Hindlimb muscle (tissue), 1 donor: ENCODE measurements around the gene ASIP. TPM values are rescaled to one million over a fixed set of nuclear protein-coding genes. Genes with fewer than 3 reads are reported as not detected.
"Not testable (repeated sequence)": the region's sequence is repeated elsewhere in the genome, so short reads cannot be mapped to it uniquely, and the experiment has no call there.

Experiments used
- DNase-seq: peaks from one replicate; pipeline ENCODE4 v3.0.0-alpha.2; 2013
- polyA plus RNA-seq: library from polyadenylated mRNA; unstranded; fragments of 120-200 nt; gene quantifications from one replicate; pipeline ENCODE4 v1.2.1, GENCODE V29; 2013; ENCODE audit not compliant: insufficient read length

Gene ASIP, protein sequence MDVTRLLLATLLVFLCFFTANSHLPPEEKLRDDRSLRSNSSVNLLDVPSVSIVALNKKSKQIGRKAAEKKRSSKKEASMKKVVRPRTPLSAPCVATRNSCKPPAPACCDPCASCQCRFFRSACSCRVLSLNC
- polyA plus RNA-seq, result 0.68 TPM

DNA sequence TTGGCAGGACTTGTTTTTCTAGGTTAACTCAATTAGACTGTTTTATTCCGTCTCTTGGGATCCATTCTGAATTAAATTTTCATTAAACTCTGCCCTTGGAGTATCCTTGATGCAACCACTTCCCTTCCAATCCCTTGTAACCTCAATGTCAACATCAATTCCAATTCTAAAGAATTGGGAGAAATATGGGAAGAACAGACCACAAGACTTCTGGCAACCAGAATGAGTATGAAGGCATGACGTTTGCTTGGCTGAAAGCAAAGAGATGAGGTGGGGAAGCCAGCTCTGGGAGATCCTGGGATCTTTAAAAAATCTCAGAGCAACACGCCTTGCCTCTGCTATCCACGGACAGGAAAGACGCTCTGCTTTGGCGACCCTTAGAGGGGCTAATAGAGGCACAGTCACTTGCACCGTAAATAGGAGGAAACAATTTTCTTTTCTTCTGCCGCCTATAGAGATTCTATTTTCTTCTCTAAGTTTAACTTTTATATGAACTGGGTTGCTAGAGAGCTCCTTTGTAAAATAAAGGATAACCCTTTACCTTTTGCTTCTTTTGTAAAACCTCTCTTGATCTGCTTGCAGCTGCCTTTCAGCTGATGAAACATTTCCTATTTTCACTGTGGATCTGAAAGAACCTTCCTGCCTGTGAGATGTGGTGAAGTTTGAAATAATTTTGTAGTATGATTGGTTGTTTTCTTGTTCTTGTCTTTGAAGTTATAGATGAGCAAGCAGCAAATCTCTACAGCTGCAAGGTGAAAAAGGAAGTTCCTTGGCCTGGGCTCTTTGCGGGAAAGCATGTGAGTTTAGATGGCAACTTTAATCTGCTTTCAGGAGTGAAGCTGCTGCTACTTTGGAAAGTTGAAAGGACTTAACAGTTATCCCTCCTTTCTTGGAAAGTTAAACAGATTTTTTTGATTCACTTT is at the start of gene ASIP:
Gene ASIP (plus strand): TSS at position 731 of the 923 bp plus-strand sequence. CDS start 18,952 bp downstream, outside the sequence.
- DNase-seq, result no peak

DNA sequence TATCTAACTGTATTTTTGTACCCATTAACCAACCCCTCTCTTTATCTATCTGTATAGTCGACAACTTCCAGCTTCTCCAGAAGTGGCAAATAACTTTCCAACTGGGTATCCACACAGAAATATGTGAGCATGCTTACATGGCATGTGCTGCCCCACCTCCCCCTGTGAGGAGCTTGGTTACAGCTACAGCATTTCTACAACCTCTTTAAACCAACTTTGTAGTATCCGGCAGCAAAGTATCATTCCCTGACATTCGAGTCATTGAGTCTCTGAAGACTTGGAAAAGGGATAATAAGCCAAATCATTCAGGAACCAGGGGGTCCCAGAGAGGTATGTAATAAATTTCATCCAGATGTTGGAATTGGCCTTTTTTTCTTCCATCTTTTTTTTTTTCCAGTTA is 48.2 kb upstream of the ASIP start:
- no peak for DNase-seq

DNA sequence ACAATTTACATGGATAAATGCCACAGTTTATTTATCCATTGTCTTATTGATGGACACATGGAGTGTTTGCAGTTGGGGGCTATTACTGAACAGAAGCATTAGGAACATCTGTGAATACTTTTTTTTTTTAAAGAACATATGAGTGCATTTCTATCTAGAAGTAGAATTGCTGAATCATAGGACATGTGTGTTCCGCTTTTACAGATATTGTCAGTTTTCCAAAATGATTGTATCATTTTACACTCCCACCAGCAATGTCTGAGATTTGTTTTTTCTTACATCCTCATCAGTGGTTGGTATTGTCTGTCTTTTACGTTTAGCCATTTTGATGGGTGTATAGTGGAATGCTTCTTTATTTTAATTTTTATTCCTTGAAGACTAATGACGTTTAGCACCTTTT is 42.0 kb upstream of the ASIP start:
- DNase-seq, result no peak

DNA sequence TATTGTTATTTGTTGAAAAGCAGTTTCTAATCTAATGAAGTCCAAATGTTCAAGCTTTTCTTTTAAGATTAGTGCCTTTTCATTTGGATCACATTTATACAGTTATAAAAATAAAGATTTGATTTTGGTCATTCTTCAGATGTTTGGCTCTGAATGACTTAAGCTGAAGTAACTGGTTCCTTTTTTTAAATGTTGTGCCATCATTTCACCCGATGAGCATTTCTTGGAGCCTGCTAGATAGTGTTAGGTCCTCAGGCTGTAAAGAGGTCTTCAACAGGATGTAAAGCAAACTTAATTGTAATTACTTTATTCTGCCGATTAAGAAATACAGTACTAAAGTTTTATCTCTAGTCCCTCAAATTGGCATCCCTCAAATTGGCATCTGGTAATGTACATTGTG is 41.2 kb upstream of the ASIP start:
- no peak for DNase-seq

DNA sequence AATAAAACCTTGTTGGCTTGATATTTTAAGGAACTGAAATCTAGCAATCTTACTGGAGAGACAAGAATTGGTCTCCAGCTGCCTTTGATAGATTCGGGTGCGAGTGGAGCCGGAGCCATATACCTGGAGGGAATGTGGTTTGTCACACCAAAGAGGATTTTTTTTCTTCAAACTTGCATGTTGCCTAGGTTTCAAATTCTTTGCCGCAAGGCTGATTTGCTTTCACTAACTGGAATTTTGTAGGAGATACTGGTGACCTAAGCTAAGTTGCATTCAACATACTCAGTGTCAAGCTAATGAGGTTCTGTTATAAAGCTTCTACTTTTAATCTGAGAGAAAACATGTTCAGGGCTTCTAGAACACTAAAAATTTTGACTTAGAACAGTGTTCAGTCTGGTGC is 39.7 kb upstream of the ASIP start:
- DNase-seq, result no peak

DNA sequence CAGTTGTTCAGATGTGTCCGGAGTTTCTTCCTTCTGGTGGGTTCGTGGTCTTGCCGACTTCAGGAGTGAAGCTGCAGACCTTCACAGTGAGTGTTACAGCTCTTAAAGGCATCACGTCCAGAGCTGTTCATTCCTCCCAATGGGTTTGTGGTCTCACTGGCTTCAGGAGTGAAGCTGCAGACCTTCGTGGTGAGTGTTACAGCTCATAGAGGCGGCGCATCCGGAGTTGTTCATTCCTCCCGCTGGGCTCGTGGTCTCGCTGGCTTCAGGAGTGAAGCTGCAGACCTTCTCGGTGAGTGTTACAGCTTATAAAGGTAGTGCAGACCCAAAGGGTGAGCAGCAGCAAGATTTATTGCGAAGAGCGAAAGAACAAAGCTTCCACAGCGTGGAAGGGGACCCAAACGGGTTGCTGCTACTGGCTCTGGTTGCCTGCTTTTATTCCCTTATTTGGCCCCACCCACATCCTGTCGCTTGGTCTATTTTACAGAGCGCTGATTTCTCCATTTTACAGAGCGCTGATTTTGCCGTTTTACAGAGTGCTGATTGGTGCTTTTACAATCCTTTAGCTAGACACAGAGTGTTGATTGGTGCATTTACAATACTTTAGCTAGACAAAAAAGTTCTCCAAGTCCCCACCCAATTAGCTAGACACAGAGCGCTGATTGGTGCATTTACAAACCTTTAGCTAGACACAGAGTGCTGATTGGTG is 35.9 kb upstream of the ASIP start:
- not testable (repeated sequence) for DNase-seq

DNA sequence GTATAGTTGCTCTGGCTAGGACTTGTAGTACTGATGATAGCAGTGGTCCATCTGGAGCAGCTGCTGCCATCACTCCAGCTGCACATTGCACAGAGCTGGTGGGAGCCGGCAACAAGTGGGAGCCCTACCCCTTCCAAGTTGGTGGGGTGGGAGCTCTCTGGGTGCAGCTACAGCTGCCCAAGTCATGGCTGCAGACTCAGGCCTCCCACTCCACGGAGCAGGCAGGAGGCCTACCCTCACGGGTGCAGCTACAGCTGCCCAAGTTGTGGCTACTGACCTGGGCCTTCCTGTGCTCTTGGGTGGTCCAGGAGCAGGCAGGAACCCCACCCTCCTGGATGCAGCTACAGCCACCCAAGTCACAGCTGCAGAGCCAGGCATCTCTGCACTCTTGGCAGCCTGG is 32.1 kb upstream of the ASIP start:
- DNase-seq, result no peak

DNA sequence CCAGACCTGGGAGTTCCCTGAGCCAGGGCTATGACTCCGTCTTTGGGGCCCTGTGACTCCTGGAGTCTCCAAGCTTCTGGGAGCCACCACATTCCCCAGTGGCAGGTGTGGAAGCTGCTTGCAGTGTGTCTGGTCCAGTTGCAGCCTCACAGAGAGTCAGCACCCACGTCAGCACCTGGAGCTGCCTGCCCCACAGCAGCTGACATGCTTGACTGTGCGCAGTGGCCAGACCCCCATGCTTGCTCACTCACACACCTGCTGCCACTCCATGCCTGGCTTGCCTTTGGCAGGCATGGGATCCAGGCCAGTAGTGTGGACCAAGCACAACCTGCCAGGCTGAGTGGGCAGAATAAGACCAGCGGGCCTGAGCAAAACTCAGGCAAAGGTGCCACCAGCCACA is 31.0 kb upstream of the ASIP start:
- no peak for DNase-seq

DNA sequence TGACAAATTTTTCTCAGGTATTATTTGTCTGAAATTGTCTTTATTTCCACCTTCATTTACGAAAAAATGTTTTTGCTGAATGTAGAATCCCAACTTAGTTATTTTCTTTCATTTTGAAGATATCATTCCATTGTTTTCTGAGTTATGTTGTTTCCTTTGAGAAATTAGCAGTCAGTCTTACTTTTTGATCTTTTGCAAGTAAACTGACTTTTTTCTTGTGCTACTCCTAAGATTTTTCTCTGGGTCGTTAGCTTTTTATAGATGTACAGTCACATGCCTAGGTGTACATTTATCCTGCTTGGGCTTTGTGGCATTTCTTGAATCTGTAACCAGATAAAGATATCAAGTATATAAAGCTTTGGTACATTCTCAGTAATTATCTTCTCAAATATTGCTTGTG is 29.6 kb upstream of the ASIP start:
- no peak for DNase-seq

DNA sequence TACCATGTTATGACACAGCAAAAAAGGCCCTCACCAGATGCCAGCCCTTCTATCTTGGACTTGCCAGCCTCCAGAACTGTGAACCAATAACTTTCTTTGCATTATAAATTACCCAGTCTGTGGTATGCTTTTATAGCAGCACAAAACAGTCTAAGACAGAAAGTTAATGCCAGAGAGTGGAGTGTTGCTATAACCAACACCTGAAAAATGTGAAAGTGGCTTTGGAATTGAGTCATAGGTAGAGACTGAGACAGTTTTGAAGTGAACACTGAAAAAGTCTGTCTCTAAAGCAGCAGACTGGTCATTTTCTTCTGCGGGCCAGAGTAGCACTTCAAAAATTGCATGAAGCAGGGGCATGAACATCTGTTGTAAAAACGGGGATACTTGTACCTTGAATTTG is 28.0 kb upstream of the ASIP start:
- no peak for DNase-seq

DNA sequence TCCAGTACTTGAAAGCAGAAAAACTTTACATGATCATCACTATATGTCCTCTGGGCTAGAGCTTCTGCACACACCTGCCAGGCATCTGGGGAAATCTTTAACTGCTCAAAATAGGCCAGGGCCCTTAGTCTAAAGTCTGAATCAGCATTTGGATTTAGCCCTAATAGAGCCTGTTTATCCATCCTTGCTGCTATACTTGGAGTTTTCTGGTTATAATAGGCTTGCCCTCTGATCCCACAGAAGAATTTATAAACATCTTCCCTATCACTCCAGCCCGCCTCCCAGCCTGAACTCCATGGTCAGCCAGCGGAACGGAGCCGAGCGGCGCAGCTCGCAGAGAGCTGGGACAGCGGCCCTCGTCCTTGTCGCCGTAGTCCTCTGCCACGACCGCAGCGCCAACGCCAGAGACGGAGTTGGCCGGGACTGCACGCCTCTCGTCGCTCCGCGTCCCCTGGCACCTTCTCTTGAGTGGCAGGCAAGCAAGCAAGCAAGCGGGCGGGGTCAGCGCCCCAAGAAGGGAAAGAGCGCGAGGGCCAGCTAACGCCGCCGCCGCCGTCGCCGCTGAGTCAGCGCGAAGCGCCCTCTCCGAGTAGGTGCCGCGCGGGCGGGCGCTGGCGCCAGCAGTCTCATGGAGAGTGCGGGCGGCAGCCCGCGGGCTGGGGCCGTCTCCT is 25.4 kb upstream of the ASIP start:
- peak; percentile 67 for DNase-seq

DNA sequence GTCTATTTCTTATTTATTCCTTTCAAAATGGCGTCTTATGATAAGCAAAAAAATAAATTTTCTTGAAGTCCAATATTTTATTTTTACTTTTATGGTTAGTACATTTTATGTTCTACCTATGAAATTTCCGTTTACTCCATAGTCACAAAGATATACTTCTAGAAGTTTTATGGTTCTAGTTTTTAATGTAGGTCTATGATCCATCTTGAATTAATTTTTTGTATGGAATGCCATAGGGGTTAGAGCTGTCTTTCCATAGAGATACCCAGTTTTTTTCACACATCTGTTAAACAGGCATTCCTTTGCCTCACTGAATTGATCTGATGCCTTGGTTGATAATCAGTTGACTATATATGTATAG is 24.9 kb upstream of the ASIP start:
- no peak for DNase-seq

DNA sequence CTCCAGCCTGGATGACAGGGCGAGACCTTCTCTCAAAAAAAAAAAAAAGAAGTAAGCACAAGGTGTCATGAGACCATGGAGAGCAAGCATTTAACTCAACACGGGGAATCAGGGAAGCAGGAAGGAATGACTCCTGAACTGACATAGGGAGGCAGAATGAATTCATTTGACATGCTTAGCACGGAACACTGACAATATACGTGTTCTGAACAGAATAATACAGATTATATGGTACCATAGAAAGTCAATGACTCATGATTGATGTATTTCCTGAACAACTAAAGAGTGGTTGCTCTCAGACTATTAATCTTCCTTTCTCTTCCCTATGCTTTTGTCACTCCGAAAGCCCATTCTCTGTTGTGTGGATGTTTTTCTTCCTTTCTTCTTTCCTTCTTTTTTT is 20.7 kb upstream of the ASIP start:
- DNase-seq, result no peak

DNA sequence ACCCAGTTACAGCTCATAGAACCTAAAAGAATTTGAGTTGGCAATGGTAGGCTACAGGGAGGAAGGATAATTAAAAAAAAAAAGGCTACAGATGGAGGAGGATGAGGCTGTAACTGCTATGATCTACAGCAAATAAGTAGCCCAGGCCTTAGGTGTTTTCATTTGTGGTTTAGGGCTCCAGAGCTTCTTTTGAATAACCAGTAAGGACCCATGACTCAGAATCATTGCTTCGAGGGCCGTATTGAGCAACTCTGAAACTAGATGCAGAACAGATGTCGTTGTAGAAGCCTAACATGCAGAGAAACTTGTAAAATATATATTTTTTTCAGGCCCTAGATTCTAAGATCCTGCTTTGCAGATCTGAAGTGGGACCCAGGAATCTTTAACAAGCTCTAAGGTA is 19.0 kb upstream of the ASIP start:
- no peak for DNase-seq

DNA sequence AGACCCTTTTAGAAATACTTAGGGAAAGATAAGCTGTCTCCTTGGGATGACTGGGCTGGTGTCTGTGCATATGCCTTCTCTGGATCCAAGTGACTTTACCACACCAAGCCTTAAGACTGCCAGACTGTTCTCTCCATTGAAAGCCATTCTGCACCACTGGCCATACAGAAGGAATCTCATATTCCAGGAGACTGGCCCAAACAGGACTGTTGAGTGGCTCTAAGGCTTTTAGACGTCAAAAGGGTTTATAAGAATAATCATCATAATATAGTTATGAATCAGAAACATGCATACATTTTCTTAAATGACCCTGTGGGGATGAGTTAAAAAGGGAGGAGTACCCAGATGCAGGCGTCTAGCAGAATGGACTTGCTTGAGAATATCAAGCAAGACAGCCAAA is 17.0 kb upstream of the ASIP start:
- DNase-seq, result not testable (repeated sequence)

DNA sequence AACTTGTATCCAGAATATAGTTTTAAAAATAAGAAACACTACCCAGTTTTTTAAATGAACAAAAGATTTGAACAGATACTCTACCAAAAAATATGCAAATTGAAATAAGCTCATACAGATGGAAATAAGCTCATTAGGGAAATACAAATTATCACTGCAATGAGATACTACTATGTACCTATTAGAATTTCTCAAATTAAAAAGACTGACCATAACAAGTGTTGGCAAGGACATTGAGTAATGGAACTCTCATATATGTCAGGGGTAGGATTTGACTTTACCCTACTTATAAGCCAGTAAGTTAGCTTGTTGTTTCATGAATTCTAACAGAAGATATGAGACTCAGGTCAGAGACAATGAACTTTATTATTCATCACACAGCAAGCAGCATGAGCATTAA is 9.6 kb upstream of the ASIP start:
- no peak for DNase-seq

DNA sequence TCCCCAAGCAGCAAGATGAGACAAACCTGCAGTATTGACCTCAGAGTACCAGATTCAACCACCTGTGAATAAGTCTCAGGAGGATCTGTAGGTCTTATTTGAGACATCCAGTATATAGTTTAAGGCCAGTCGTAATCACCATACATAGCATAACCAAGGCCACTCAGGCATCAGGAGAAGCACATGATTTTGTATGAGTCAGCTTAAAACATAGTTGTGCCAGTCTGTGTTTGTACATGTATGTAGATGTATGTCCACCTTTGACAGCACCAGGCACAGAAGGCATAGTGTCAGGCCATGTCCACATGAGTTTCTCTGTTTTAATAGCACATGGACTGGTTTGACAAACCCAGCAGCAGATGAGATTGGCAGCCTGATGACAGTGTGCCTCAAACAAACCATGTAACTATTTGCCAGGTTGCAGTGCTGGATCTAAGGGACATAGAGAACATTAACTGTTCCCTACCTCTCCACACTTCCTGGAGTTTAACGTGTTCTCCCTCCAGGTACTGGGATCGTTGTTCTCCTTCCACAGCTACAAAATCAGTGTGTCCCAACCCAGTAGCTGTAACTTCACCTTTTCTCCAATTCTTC is 8.6 kb upstream of the ASIP start:
- no peak for DNase-seq

DNA sequence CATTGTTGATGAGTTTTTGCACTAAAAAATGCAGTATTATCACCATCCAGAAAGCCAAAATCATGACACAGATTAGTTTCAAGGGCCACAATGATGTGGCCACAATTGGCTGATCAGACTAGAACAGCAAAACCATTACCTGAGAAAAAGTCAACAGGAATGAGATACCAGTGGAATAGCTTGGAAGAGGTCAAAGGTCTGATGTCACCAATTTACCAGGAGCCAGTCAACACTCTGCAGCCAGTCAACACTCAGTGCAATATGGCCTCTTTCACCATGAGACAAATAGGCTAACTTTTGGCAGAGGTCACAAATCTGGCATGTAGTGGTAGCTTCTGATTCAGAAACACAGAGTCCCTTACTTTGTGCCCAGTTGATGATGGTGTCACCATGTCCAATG is 7.5 kb upstream of the ASIP start:
- no peak for DNase-seq

DNA sequence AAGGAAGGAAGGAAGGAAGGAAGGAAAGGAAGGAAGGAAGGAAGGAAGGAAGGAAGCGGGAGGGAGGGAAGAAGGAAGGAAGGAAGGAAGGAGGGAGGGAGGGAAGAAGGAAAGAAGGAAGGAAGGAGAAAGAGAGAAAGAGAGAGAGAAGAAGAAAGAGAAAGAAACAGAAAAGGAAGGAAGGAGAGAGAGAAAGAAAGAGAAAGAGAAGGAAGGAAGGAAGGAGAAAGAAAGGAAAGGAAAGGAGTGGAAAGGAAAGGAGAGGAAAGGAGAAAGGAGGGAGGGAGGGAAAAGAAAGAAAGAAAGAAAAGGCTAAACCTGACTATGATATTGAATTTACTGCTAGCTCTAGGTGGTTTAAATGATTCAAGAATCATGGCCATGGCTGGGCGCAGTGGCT is 5.3 kb upstream of the ASIP start:
- no peak for DNase-seq

DNA sequence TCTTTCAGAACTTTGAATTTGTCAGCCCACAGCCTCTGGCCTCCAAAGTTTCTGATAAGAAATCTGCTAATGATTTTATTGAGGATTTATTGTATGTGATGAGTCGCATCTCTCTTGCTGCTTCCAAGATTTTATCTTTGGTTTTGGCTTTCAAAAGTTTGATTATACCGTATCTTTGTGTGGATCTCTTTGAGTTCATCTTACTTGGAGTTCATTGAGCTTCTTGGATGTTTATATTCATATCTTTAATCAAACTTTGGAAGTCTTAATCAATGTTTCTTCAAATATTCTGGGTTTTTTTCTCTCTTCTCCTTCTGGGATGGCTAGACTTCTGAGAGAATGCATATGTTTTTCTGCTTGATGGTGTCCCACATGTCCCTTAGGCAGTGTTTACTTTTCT is 3.3 kb upstream of the ASIP start:
- no peak for DNase-seq

DNA sequence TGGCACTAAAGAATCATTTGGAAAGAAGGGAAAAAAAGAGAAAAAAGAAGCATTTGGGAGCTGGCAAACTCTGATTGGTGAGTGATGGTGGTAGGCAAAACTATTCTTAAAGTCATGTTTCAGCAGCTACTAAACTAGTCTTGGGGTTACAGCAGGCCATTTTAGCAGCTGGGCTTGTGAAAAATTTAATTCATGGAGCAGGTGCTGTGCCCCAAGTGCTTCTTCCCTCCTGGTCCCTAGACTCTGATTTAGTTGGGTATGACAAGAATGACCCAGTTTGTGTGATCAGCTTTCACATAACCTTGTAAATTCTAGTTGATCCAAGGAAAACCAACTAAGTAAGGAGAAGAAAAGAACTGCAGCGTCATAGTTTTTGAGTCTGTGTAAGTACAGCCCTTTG is 1.1 kb upstream of the ASIP start:
- no peak for DNase-seq

DNA sequence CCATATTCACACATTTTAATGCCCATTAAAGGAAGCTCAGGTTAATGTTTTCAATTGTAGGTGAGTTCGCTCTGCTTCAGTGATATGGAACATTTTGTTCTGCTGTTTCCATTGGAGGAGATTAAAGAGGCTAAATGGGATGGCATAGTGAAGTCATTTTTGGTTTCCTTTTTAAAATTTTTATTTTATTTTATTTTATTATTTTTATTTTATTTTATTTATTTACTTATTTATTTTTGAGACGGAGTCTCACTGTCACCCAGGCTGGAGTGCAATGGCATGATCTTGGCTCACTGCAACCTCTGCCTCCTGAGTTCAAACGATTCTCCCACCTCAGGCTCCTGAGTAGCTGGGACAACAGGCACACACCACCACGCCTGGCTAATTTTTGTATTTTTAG is 792 bp downstream of the ASIP start:
- DNase-seq, result not testable (repeated sequence)

DNA sequence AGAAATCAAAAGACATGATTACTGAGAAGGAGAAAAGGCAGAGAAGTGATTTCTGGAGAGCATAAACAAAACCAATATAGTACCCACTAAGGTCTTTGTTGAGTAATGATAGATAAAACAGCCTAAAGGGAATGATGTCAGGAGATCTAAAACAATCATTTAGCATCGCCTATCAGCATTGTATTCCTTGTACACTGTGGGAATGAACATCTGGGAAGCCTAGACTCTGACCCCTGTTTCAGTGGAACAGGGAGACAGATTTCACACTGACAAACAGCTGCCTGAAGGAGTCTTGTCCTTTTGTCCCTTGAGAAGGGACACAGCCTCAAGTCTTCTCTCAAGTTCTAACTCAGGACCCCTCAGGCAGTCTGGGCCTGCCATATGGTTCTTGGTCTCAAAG is 1.7 kb downstream of the ASIP start:
- DNase-seq, result no peak
